ENCODE data around the gene ARNT2. TPM values are rescaled to one million over a fixed set of nuclear protein-coding genes. Genes with fewer than 3 reads are reported as not detected.
"Not testable (repeated sequence)": the region's sequence is repeated elsewhere in the genome, so short reads cannot be mapped to it uniquely, and the experiment has no call there.

Gene ARNT2
- total RNA-seq, 2 donors from 2014 or later, result 0.09 to 0.21 TPM

GRCh38 chr15:80638553-80639167 lies 234.5 kb downstream of the ARNT2 start:
- H3K27ac Mint-ChIP-seq, result no peak overlapping the region
- ATAC-seq (replicated peaks), result no peak
- no peaks in the 10 kb centered on the region for H3K9me3 Mint-ChIP-seq
- no peaks in the 10 kb centered on the region for H3K4me1 Mint-ChIP-seq
- H3K36me3 Mint-ChIP-seq (ENCODE audit: low read depth), result no peaks in the 10 kb centered on the region
- H3K4me3 Mint-ChIP-seq, result no peak overlapping the region
- peaks cover 3% of the 10 kb centered on the region for H3K27me3 Mint-ChIP-seq

GRCh38 chr15:80639168-80639555 lies 235.0 kb downstream of the ARNT2 start:
- no peak for ATAC-seq (replicated peaks)
- no peaks in the 10 kb centered on the region for H3K9me3 Mint-ChIP-seq
- H3K4me1 Mint-ChIP-seq, result no peaks in the 10 kb centered on the region
- H3K4me3 Mint-ChIP-seq, result no peak overlapping the region
- H3K27me3 Mint-ChIP-seq, result peaks cover 3% of the 10 kb centered on the region
- H3K27ac Mint-ChIP-seq, result no peak overlapping the region
- no peaks in the 10 kb centered on the region for H3K36me3 Mint-ChIP-seq (ENCODE audit: low read depth)

- peak; percentile 28 for ATAC-seq (replicated peaks)
- peaks cover 6% of the 10 kb centered on the region for H3K27me3 Mint-ChIP-seq
- H3K27ac Mint-ChIP-seq, result no peak overlapping the region
- H3K36me3 Mint-ChIP-seq (ENCODE audit: low read depth), result no peaks in the 10 kb centered on the region
- no peaks in the 10 kb centered on the region for H3K9me3 Mint-ChIP-seq
- H3K4me3 Mint-ChIP-seq, result no peak overlapping the region
- H3K4me1 Mint-ChIP-seq, result no peaks in the 10 kb centered on the region
These were observed 236.4 kb downstream of the ARNT2 start for GRCh38 chr15:80640531-80641121.

GRCh38 chr15:80641384-80641783 lies 237.2 kb downstream of the ARNT2 start:
- no peak for ATAC-seq (replicated peaks)
- Mint-ChIP-seq H3K4me1 (no peaks in the 10 kb centered on the region), H3K4me3 (no peak overlapping the region), H3K36me3 (ENCODE audit: low read depth) (no peaks in the 10 kb centered on the region), H3K9me3 (no peaks in the 10 kb centered on the region), H3K27me3 (peaks cover 4% of the 10 kb centered on the region), H3K27ac (no peak overlapping the region)

GRCh38 chr15:80643431-80643951 lies 239.3 kb downstream of the ARNT2 start:
- no peak for ATAC-seq (replicated peaks)
- no peaks in the 10 kb centered on the region for H3K9me3 Mint-ChIP-seq
- no peak overlapping the region for H3K27ac Mint-ChIP-seq
- H3K27me3 Mint-ChIP-seq, result peaks cover 3% of the 10 kb centered on the region
- H3K36me3 Mint-ChIP-seq (ENCODE audit: low read depth), result no peaks in the 10 kb centered on the region
- H3K4me3 Mint-ChIP-seq, result no peak overlapping the region
- H3K4me1 Mint-ChIP-seq, result no peaks in the 10 kb centered on the region

GRCh38 chr15:80645494-80646065 lies 241.4 kb downstream of the ARNT2 start:
- no peak for ATAC-seq (replicated peaks)
- no peaks in the 10 kb centered on the region for H3K9me3 Mint-ChIP-seq
- no peaks in the 10 kb centered on the region for H3K36me3 Mint-ChIP-seq (ENCODE audit: low read depth)
- H3K27ac Mint-ChIP-seq, result no peak overlapping the region
- peaks cover 6% of the 10 kb centered on the region for H3K27me3 Mint-ChIP-seq
- H3K4me1 Mint-ChIP-seq, result no peaks in the 10 kb centered on the region
- no peak overlapping the region for H3K4me3 Mint-ChIP-seq

- H3K4me3 Mint-ChIP-seq, H3K27me3 Mint-ChIP-seq: not testable (repeated sequence)
These were observed 243.2 kb downstream of the ARNT2 start for GRCh38 chr15:80647424-80647823.

More at GRCh38 chr15:80647424-80647823, 243.2 kb downstream of the ARNT2 start:
- H3K9me3 Mint-ChIP-seq; H3K27ac Mint-ChIP-seq; ATAC-seq (replicated peaks); H3K4me1 Mint-ChIP-seq; H3K36me3 Mint-ChIP-seq (ENCODE audit: low read depth): not testable (repeated sequence)

Other genes starting within 250 kb of the ARNT2 start
- gene CTXND1, start 152.2 kb upstream of the ARNT2 start, total RNA-seq, result not detected